Stimulated activated CD4-positive, alpha-beta T cell treated with anti-CD3 and anti-CD28 coated beads, TNF-alpha, amount 100 ng/mL, for 24 hours (primary cell): ENCODE data around the gene RASSF7.
A peak's percentile ranks its signal among the peaks of the same experiment; 100 is the strongest.

Source experiments
- DNase-seq, 3 experiments: peaks; one replicate each; pipeline ENCODE4 v3.0.0-alpha.2; 2020; ENCODE audit warnings: low read depth in 3 of 3

RASSF7 gene

DNA sequence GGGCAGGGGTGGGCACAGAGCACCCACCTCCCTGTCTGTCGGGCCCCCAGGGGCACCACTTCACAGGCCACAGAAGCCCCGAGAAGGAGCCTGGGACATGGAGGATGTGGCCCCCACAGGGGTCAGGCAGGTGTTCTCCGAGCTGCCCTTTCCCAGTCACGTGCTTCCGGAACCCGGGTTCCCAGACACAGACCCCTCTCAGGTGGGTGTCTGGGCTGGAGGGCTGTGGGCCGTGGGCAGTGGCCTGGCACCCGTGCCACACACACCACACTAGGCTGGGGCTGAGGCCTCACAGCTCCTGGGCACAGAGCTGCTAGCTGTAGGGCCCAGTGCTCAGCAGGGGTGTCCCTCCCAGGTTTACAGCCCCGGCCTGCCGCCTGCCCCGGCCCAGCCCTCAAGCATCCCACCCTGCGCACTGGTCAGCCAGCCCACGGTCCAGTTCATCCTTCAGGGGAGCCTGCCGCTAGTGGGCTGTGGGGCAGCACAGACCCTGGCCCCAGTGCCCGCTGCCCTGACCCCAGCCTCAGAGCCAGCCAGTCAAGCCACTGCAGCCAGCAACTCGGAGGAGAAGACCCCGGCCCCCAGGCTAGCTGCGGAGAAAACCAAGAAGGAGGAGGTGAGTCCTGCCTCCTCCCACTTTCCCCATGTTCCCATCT is 49.5 kb downstream of the RASSF7 start:
- no peak for DNase-seq

- no peak for DNase-seq
Observed at GRCh38 chr11:611001-611996, 50.5 kb downstream of the RASSF7 start.

DNA sequence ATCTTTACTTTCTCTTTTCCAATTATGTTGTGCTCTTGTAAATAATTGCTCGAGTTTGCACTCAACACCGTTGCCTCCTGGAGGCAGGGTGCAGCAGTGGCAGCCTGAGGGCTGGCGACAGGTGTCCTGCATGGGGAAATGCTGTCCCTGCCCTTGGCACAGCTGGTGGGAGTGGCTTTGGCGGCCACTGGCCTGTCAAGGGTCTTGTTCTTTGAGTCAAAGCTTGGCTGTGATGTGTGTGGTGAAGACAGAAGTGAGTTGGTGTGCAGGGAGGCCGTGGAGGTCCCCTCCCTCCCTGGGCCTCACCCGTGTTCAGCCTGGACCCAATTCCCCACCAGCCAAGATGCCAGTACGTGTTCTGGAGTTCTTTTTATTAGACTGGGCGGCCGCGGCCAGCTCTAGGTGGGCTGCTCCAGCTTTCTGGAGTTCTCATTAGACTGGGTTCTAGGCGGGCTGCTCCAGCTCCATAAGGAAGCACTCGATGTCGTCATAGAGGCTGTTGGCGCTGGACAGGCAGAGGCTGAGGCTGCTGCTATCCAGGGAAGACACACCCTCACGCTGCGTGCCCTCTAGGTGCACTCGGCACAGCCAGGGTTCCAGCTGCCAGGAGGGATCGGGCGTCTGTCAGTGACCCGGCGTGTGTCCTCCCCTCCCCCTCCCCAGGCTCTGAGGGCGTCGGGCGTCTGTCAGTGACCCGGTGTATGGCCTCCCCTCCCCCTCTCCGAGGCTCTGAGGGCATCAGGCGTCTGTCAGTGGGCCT is 51.6 kb downstream of the RASSF7 start:
- no peak for DNase-seq

- DNase-seq: no peak
Observed at GRCh38 chr11:612961-613300, 52.2 kb downstream of the RASSF7 start.

DNA sequence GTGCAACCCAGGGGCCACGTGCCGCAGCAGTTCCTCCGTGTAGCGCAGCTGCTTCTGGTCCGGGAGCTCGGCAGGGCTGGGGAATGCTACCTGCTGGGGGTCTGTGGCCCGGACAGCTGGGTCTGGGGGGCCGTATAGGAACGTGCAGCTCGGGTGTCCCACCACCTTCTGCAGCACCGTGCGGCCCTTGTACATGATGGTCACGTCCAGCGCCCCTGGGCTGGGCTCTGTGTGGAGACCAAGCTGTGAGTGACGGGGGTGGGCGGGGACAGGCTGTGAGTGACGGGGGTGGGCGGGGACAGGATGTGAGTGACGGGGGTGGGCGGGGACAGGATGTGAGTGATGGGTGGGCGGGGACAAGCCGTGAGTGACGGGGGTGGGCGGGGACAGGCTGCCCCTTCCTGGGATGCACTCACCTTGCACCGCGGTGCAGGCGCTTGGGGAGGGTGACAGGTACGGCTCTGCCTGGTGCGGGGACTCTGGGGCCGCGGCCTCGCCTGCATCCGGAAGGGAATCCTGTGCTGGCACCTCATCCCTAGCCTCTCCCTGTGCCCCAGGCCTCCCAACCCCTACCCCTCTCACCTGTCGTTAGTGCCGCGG is 52.7 kb downstream of the RASSF7 start:
- peak; percentile 62 to 81 (median 64) for DNase-seq
